Heart left ventricle (tissue), 13 donors: ENCODE results near the gene PEX13.

Experiments
- CTCF ChIP-seq, 12 donors: fragments of 200-600 bp; sonication (generic) in 4 of 12; IDR thresholded peaks; one replicate each; pipeline versions ENCODE4 v1.5.0 to v1.8.0; 2018 to 2022; ENCODE audit warnings: antibody characterized with exemption in 12 of 12, mild to moderate bottlenecking in 5 of 12
- POLR2A ChIP-seq, 2 donors: fragments of 450-650 bp; IDR thresholded peaks; one replicate each; pipeline ENCODE4 v1.6.1; 2017; ENCODE audit warnings: antibody characterized with exemption in 2 of 2, mild to moderate bottlenecking in 2 of 2, moderate library complexity in 2 of 2
- donor health status: ischemic (EF 13 %, LVEDD 7.1; RV severe dilation, severe dysfunction).
- donor health status: DM: no; HTN: yes; CAD: no.
- donor health status: DM: no; HTN: no; CAD: no.
- donor health status: ischemic (EF 25% LVEDD 6.9; RV normal size, moderate dysfunction).
- donor health status: ischemic (EF 25% LVEDD 5.7; RV mildly dilated, moderate dysfunction).
- donor health status: ischemic (EF 35%, LVEDD 5.7; RV mildly dilated, moderate dysfunction).
- donor health status: nonischemic (EF 11% LVEDD 7.7; RV severe dilation, severe dysfunction).
- donor health status: DM: yes; HTN: yes; CAD: no.
- donor health status: PGD.
- donor health status: ischemic (EF 29% LVEDD 5.4; RV normal size, mild dysfunction).
- donor health status: nonischemic (EF 23%, LVEDD 6.1; RV moderate dilation, normal function).

- TF ChIP-seq CTCF (IDR thresholded peaks at IDR 0.05) (no peak), POLR2A (IDR thresholded peaks at IDR 0.05) (no peak)
Measured at GRCh38 chr2:60984720-60985119, 32.8 kb upstream of the PEX13 start.
